SK-N-MC (cell line): ENCODE measurements around the gene KRT31.
"Not testable (repeated sequence)": the region's sequence is repeated elsewhere in the genome, so short reads cannot be mapped to it uniquely, and the experiment has no call there.

ENCODE experiments used
- DNase-seq: peaks from one replicate; pipeline ENCODE4 v3.0.0-alpha.2; 2011; ENCODE audit warnings: low read depth, low spot score
- H3K27ac ChIP-seq: fragments of 200-600 bp; sonication (generic); 2 replicates; pipeline ENCODE4 v1.5.1; 2016; ENCODE audit warnings: mixed run types
- H3K36me3 ChIP-seq: fragments of 200-600 bp; sonication (generic); 2 replicates; pipeline ENCODE4 v1.6.1; 2017; ENCODE audit warnings: antibody characterized with exemption, low read length, mixed read lengths; ENCODE audit not compliant: insufficient read depth
- H3K4me3 ChIP-seq: fragments of 200-600 bp; sonication (generic); 2 replicates; pipeline ENCODE4 v1.5.1; 2016
- H3K9ac ChIP-seq: fragments of 200-600 bp; sonication (generic); 2 replicates; pipeline ENCODE4 v1.8.0; 2017; ENCODE audit warnings: mixed run types, mixed read lengths; ENCODE audit not compliant: insufficient read length
- H3K9me3 ChIP-seq: fragments of 200-600 bp; sonication (generic); 2 replicates; pipeline ENCODE4 v1.6.1; 2017; ENCODE audit warnings: low read depth, mild to moderate bottlenecking, antibody characterized with exemption, low read length, moderate library complexity, mixed read lengths
- EZH2 ChIP-seq: fragments of 200-600 bp; sonication (generic); IDR thresholded peaks from one replicate; pipeline ENCODE4 v1.6.1; 2017; ENCODE audit warnings: antibody characterized with exemption
- FOXP2 ChIP-seq: optimal IDR thresholded peaks from 2 replicates; pipeline ENCODE3; 2011; ENCODE audit warnings: mild to moderate bottlenecking, moderate library complexity; ENCODE audit not compliant: insufficient read depth; ENCODE audit errors: extremely low read length, control extremely low read depth
- POLR2AphosphoS5 ChIP-seq: IDR thresholded peaks from 2 replicates; pipeline ENCODE4 v1.6.1; 2012; ENCODE audit warnings: mild to moderate bottlenecking, low read depth, low read length, borderline replicate concordance

Gene KRT31

GRCh38 chr17:41366070-41366469, 31.3 kb downstream of the KRT31 start:
- TF ChIP-seq POLR2AphosphoS5: no peak
- TF ChIP-seq FOXP2: no peak
- no peak for TF ChIP-seq EZH2
- DNase-seq: no peak
- Histone ChIP-seq H3K9me3 (no peaks in the 10 kb centered on the region), H3K4me3 (no peak overlapping the region), H3K27ac (no peak overlapping the region), H3K36me3 (no peaks in the 10 kb centered on the region), H3K9ac (no peak overlapping the region)

DNA sequence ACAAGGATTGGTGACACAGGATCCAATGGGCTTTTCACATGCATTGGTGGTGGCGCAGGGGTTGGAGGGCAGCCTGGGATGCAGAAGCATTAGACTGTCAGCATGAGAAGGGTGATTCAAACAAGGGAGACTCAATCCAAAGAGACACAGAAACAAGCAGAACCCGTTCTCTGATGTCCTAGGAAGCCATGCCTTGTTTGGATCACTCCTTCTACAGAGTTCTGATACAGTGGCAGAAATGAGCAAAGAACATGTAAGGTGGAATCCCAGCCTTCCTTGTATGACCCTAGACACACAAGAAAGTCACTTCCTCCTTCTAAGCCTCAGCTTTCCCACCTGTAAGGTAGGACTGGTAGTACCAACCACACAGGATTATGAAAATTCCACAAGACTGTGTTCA, 33.5 kb downstream of the KRT31 start:
- no peak for TF ChIP-seq EZH2
- no peak for TF ChIP-seq POLR2AphosphoS5
- no peak for TF ChIP-seq FOXP2
- Histone ChIP-seq H3K9me3 (no peaks in the 10 kb centered on the region), H3K27ac (no peak overlapping the region), H3K4me3 (no peak overlapping the region), H3K9ac (no peak overlapping the region), H3K36me3 (no peaks in the 10 kb centered on the region)
- no peak for DNase-seq

DNA sequence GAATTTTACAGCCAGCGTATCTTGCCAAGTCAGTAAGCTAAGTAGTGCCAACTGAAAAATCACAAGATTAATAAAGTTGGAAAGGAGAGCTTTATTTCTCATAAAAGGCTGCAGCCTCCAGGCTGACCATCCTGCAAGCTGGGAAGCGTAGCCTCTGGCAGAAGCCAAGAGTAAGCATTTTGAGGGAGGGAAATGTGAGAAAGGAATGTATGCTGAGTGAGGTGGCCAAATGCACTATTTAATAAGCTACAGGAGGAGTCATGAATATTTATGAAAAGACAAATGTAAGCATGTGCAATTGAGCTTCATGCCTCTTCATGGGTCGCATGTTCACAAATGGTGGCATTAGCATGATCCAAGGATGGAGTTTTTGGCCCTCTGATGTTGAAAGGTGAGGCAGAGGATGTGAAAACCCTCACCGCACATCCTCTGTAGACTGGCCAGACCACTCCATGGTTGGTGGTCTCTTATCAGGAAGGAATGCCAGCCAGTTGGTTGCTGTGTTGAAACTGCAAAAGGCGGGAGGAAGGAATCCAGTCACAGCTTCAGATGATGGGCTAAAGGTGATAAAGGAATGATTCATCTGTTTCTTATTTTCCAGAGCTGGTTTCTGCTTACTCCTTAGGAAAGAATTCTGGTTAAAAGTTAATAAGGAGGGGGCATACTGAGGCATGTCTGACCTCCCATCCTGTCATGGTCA, 37.0 kb downstream of the KRT31 start:
- DNase-seq: no peak
- no peaks in the 10 kb centered on the region for H3K36me3 ChIP-seq
- H3K27ac ChIP-seq: 0 out of 2 replicates have a peak overlapping the region, but pooled peaks have one; percentile 17
- no peak for TF ChIP-seq EZH2
- H3K9ac ChIP-seq: no peak overlapping the region
- no peaks in the 10 kb centered on the region for H3K9me3 ChIP-seq
- H3K4me3 ChIP-seq: no peak overlapping the region

DNA sequence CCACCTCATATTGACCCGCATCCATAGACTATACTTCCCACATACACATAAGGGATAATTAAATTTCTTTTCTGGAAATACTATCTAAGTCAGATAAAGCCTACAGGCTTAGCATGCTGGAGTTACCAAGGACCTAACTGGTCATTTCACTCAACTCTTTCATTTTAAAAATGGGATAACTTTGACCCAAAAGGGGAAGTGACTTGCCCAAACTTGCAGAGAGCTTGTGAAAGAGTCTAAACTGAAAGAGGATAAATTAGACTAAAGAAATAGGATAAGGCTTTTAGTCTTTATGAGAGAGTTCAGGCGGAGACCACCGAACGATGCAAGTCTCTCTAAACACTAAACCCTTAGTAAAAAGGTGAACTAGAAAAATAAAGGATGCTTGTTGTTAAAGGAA, 42.9 kb downstream of the KRT31 start:
- TF ChIP-seq EZH2: no peak
- no peak for DNase-seq
- Histone ChIP-seq H3K4me3 (no peak overlapping the region), H3K36me3 (no peaks in the 10 kb centered on the region), H3K9ac (no peak overlapping the region), H3K9me3 (no peaks in the 10 kb centered on the region), H3K27ac (no peak overlapping the region)

- H3K9ac ChIP-seq: no peak overlapping the region
- no peak for TF ChIP-seq EZH2
- TF ChIP-seq POLR2AphosphoS5: no peak
- no peak for TF ChIP-seq FOXP2
- H3K36me3 ChIP-seq: no peaks in the 10 kb centered on the region
- H3K4me3 ChIP-seq: no peak overlapping the region
- no peak overlapping the region for H3K27ac ChIP-seq
- no peak for DNase-seq
- H3K9me3 ChIP-seq: no peaks in the 10 kb centered on the region
Measured at GRCh38 chr17:41352597-41353366, 44.6 kb downstream of the KRT31 start.

DNA sequence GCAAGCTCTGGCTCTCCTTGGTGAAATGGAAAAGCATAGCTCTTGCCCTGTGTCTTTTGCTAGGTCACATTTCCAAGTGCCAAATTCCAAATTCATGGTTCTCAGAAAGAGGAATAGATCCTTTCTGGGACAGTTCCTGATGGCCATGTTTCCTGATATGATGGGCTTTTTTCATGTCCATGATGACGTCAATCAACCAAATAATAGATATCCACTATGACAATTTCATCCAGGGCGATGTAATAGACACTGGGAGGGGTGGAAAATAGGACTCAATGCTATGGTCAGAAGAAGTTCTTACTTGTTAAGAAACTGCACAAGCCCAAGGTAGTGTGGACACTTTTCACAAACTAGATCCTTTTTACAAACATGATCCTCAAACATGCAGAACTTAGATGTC, 46.2 kb downstream of the KRT31 start:
- Histone ChIP-seq H3K4me3 (no peak overlapping the region), H3K9ac (no peak overlapping the region), H3K36me3 (no peaks in the 10 kb centered on the region), H3K27ac (no peak overlapping the region), H3K9me3 (no peaks in the 10 kb centered on the region)
- DNase-seq: no peak
- TF ChIP-seq FOXP2: no peak
- TF ChIP-seq POLR2AphosphoS5: no peak
- no peak for TF ChIP-seq EZH2

DNA sequence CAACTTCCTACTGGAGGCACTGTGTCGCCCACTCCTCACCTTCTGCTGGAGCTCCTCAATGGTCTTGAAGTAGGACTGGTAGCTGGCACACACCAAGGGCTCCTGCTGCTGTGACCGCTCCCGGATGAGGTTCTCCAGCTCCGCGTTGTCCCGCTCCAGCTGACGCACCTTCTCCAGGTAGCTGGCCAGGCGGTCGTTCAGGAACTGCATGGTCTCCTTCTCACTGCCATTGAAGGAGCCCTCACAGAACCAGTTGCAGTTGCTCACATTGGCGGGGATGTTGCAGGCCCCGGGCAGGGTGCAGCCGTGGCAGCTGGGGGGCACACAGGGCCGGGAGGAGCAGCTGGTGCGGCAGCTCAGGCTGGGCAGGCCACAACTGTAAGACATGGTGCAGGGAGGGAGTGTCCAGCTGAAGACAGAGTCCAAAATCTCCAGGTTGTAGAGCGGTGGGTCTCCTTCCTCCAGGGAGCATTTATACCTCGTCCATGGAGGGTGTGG, 47.0 kb downstream of the KRT31 start, which contains the start of gene KRT33A:
Gene KRT33A, minus strand, starts transcription at position 448 of the 498 bp plus-strand sequence. Its CDS starts 61 bp downstream, at position 387.
- not testable (repeated sequence) for DNase-seq, H3K27ac ChIP-seq, H3K9ac ChIP-seq, H3K4me3 ChIP-seq, H3K36me3 ChIP-seq, H3K9me3 ChIP-seq

GRCh38 chr17:41347869-41348760, 49.3 kb downstream of the KRT31 start:
- Histone ChIP-seq H3K36me3 (no peaks in the 10 kb centered on the region), H3K4me3 (no peak overlapping the region), H3K27ac (no peak overlapping the region), H3K9me3 (no peaks in the 10 kb centered on the region), H3K9ac (no peak overlapping the region)
- TF ChIP-seq POLR2AphosphoS5: no peak
- TF ChIP-seq EZH2: no peak
- no peak for TF ChIP-seq FOXP2
- DNase-seq: no peak

DNA sequence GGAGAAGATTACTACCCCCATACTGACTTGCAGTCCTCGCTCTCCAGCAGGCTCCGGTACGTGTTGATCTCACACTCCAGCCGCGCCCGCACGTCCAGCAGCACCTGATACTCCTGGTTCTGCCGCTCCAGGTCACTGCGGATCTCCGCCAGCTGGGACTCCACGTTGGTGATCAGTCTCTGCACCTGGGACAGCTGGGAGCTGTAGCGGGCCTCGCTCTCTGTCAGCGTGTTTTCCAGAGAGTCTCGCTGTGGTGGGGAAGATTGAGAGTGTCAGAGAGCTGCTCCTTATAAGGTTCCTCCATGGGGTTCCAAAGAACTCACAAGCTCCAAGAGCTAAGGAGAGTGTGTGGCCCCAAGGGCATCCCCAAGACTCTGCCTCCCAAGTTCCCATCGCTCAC, 51.0 kb downstream of the KRT31 start:
- DNase-seq, H3K36me3 ChIP-seq, H3K9me3 ChIP-seq, H3K4me3 ChIP-seq, H3K9ac ChIP-seq, H3K27ac ChIP-seq: not testable (repeated sequence)
